Suppressor macrophage treated with lipopolysaccharide for 4 hours (primary cell): ENCODE results near the gene LYSMD4.
"Not testable (repeated sequence)": the region's sequence is repeated elsewhere in the genome, so short reads cannot be mapped to it uniquely, and the experiment has no call there.

Source experiments
- DNase-seq: peaks from one replicate; pipeline ENCODE4 v3.0.0-alpha.2; 2020

Gene LYSMD4

GRCh38 chr15:99733268-99734039 lies at the start of gene LYSMD4:
Gene LYSMD4 (minus strand): TSS chr15:99733437. CDS start chr15:99731999, 1,438 bp downstream.
- DNase-seq = peak; percentile 99

- not testable (repeated sequence) for DNase-seq
Measured at GRCh38 chr15:99782029-99782428, 48.8 kb upstream of the LYSMD4 start.

GRCh38 chr15:99777144-99777543 lies 43.9 kb upstream of the LYSMD4 start:
- DNase-seq = no peak

GRCh38 chr15:99764522-99764921 lies 31.3 kb upstream of the LYSMD4 start:
- DNase-seq = no peak

- DNase-seq = no peak
Measured at GRCh38 chr15:99763827-99764226, 30.6 kb upstream of the LYSMD4 start.

- DNase-seq = no peak
Measured at GRCh38 chr15:99762288-99762687, 29.1 kb upstream of the LYSMD4 start.

GRCh38 chr15:99755692-99756409 lies 22.6 kb upstream of the LYSMD4 start:
- DNase-seq = peak; percentile 83

GRCh38 chr15:99753066-99753465 lies 19.8 kb upstream of the LYSMD4 start:
- no peak for DNase-seq

GRCh38 chr15:99752556-99752955 lies 19.3 kb upstream of the LYSMD4 start:
- no peak for DNase-seq

GRCh38 chr15:99750326-99750725 lies 17.1 kb upstream of the LYSMD4 start:
- DNase-seq = not testable (repeated sequence)

- peak; percentile 72 for DNase-seq
Measured at GRCh38 chr15:99749386-99749785, 16.1 kb upstream of the LYSMD4 start.

- DNase-seq = no peak
Measured at GRCh38 chr15:99745370-99746086, 12.3 kb upstream of the LYSMD4 start.

GRCh38 chr15:99744142-99744541 lies 10.9 kb upstream of the LYSMD4 start:
- DNase-seq = no peak

GRCh38 chr15:99741835-99742234 lies 8.6 kb upstream of the LYSMD4 start:
- DNase-seq = no peak

- DNase-seq = no peak
Measured at GRCh38 chr15:99738021-99738847, 5.0 kb upstream of the LYSMD4 start.

GRCh38 chr15:99736702-99737101 lies 3.5 kb upstream of the LYSMD4 start:
- no peak for DNase-seq

- no peak for DNase-seq
Measured at GRCh38 chr15:99735868-99736267, 2.6 kb upstream of the LYSMD4 start.

- DNase-seq = no peak
Measured at GRCh38 chr15:99734575-99734974, 1.3 kb upstream of the LYSMD4 start.

- DNase-seq = not testable (repeated sequence)
Measured at GRCh38 chr15:99734040-99734291, 729 bp upstream of the LYSMD4 start.

GRCh38 chr15:99732751-99733267 lies 428 bp downstream of the LYSMD4 start:
- no peak for DNase-seq

- peak; percentile 48 for DNase-seq
Measured at GRCh38 chr15:99732124-99732750, 1.0 kb downstream of the LYSMD4 start.
